SKM-1 treated with dmso at 0.1 percent for 144 hours (cell line): ENCODE data around the gene FAM210B.
"Not testable (repeated sequence)": the region's sequence is repeated elsewhere in the genome, so short reads cannot be mapped to it uniquely, and the experiment has no call there.

ENCODE experiments used
- DNase-seq: peaks from one replicate; lab custom pipeline; 2025; ENCODE audit not compliant: unreplicated experiment; lab: John Stamatoyannopoulos, UW

The FAM210B gene

DNA sequence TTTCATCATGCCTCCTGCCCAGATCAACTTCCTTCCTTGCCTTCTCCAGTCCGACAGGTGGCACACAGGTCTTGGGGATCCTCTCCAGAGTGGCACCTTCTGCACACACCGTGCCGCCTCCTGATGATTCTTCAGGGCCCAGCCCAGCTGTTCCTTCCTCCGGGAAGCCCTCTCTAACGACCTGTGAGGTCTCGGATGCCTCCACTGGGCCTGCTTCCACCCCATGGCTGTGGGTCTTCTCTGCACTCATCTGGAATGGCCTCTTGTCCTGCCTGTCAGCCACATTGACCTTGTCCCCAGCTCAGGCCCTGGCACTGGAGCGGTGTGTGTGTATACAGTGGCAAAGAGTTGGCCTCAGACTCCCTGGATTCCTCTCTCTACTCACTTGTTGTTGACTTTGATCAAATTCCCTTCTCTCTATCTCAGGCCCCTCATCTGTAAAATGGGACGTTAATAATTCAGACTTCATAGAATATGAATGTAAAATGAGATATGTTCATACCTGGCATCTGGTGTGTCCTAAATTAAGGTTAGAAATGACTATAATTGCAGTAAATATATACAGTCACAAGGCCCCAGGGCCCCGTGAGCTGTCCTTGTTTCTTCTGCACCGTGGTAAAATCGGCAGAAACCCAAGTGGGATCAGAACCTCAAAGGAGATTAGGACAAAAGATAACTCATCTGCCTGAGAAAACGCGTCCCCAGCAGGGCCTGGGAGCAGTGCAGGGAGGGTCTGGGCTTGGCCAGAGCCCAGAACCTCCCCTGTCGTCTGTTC is 1.5 kb downstream of the FAM210B start:
- no peak for DNase-seq

DNA sequence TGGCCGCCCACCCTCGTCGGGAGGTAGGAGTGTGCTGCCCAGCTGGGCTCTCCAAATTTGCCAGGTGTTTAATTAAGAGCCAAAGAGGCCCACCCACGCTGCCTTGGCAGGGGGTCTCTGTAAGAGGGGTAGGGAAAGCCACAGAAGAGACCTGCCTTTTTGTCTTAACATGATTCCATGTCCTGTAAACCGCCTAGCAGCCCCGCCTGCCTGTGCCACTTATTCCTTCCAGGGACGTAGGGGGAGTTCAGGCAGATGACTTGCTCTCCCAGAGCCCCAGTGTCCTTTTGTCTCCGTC is 2.1 kb downstream of the FAM210B start:
- DNase-seq: no peak

DNA sequence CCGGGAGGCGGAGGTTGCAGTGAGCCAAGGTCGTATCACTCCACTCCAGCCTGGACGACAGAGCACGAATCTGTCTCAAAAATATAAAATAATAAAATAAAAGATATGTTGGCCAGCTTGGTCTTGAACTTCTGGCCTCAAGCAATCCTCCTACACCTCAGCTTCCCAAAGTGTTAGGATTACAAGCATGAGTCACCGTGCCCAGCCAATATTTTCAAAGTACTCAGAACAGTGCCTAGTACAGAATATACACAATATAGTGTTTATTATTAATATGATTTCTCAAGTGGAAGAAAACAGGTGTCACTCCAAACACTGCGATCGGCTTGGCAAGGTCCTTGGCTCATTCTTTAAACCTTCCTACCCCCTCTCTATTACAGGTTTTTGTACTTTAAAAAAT is 3.1 kb downstream of the FAM210B start:
- no peak for DNase-seq

DNA sequence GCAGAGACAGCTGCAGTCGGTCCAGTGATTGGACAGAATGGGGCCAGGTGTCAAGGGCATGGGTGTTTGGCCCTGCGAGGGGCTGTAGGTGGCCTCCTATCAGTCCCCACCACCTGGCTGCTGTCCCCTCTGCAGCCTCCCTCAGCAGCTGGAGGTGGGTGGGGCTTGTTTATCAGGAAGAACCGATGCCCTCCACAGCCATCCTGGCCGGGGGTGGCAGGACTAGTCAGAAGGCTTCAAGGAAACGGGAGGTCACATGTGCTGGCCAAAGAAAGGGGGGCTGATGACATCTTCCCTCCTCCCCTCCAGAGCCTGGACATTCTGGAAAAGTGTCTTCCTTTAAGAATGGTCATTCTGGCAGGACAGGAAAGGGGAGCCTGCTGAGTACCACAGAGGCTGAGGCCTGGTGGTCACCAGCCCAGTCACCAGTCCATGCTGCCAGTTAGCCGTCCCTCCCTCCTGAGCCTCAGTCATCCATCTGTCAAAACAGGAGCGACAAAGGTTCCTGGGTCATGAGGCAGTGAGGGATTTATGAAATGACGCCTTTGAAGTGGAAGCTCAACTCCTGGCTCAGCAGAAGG is 4.1 kb downstream of the FAM210B start:
- no peak for DNase-seq

DNA sequence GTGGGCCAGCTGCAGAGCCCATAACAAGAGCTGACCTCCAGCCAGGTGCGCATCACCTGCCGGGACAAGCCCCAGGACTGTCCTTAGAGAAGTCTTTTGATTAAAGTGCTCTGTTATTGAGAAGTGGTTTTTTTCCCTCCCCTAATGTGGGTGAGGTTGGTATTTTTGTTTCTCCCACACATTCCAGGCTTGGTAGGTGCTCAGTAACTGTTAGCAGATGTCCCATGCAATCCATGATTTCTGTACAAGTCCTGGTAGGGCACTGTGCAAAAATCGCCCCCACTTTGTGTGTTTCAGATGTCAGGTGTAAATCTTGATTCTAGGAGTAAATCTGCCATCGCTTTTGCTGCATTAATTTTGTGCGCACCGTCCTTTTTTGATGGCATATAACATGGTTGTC is 4.7 kb downstream of the FAM210B start:
- no peak for DNase-seq

DNA sequence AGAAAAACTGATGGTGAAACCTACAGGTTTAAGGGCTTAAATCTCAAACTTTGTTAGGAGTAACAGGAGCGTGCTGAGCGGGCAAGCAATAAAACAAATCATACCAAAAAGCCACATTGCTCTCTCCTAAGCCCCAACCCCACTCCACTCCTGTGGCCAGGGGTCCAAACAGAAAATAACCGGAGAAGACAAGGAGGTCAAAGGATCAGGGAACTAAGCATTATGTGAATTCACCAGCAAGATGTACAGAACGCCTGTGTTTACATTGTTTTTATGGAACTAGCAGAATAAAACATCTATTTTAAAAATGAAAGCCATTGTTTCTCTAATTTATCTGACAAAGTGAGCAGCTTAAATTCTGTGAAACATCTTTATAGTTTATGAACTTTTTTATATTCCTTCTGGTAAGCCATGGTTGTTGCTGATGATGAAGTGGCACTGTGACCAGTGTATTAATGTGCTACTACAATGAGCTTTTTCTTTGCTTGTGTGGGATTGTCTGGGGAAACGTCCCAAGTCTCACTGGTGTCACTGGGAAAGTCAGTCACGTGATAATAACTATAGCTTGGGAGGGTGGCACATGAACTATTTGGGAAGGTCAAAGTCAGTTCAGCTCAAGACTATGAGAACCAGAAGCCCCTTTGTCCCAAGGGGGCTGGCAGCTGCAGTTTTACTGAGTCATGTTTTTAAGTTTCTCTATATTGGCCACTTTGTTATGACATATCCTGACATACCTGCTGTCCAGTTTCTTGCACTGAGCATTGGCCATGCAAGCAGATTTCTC is 9.8 kb downstream of the FAM210B start:
- no peak for DNase-seq

DNA sequence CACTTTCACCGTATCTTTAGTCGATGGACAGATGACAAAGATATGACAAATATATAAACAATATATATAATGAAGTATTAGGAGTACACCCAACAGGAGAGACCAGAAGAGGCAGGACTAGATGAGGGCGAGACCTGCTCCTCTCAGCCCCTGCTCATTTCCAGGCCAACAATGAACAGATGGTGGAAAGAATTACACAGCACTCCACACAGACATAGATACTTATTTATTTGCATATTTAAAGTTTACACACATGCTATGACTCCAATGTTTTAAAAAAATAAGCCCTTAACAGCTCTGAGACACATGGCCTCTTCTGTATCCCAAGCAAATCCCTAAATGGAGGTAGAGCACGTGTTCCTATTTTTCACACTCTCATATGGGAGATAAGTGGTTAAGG is 10.4 kb downstream of the FAM210B start:
- no peak for DNase-seq

DNA sequence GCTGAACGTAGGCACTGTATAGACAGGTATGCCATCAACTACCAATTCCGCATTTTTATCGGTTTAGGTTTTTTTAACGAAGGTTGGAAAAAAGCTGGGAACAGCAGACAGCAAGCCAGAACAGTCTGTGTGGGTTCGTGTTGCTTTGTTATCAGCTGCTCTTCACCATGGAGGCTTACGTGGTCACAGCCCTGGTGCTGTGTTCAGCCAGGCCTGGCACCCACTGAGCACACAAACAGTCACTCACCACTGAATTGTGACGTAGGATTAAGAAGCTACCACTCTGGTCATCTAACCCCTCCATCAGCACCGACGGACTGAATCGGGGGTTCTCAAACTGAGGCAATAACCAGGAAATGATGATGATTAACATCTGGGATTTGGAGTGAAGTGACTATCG is 13.2 kb downstream of the FAM210B start:
- no peak for DNase-seq

DNA sequence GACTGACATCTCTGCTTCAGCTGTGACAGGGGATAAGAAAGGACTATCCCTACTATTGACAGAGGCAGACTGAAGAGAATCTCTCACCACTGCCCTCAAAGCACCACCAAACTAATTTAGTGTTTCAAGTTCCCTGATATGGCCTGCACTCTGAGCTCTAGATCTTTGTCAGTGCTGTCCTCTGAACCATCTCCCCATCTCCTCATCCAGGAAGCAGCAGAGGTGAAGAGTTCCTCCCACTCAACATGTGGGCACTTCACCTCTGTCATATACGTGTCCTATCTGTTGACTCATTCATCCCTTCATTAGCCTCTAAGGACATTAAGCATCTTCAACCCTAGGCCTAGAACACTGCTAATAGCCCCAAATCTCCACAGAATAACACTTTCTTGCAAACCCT is 14.1 kb downstream of the FAM210B start:
- no peak for DNase-seq

DNA sequence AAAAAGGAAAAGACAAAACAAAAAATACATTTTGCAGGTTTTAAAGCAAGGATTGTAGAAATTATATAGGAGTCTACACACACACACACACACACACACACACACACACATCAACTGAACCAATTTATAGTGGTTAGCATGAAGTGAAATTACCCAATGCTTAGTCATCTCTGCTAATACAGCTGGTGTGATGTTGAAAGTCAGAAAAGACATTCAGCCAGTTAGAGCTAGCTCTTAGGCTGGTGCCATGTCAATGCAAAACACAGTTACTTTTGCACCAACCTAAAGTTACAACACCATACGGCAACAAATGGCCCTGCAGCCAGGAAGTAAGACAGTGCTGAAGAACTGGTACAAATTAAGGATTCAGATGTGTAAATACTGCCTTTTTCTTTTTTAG is 15.2 kb downstream of the FAM210B start:
- DNase-seq: peak; percentile 44

DNA sequence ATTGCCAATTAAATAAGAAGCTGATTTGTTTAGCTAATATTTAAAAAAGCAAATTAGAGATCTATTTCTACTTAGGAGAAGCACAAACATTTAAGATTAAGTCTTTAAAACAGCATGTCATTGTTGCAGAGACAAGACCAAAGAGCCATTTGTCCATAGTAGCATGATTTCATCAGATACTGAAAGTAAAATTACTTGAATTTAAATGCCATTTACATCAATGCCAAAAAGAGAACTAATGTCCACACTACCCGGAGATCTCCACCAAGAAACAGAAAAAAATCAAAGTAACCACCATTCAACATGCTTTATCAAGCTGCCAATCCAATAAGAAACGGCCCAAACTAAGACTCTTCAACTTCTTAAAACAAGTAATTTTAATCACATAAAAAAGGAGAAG is 17.6 kb downstream of the FAM210B start:
- DNase-seq: no peak

DNA sequence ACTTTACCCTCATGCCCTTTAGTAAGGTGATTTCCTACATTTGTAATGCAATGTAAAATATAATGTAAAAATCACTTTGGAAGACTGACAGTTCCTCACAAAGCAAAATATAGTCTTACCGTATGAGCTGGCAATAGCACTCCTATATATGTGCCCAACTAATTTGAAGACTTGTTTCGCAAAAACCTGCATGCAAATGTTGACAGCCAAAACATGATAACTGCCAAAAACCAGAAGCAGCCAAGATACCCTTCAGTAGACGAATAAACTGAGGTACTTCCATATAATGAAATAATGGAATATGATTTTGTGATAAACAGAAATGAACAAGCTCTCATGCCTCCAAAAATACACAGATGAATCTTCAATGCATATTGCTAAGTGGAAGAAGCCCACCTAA is 19.6 kb downstream of the FAM210B start:
- DNase-seq: no peak

DNA sequence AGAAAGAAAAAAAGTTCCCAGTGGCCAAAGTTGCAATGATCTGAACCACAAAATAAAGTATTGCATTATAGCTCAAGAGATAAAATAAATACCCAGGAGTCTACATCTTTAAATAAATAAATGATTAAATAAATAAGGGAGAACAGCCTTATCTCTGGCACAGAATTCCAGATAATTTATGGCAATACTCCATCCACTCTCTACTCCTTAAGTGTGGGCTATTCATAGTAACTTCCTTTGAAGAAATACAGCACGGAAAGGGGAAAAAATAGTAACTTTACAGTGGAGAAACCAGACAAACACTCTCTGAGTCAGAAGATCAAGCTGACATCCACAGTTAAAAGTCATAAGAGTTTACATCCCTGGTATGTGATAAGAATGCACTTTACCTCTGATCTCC is 21.6 kb downstream of the FAM210B start:
- DNase-seq: no peak

DNA sequence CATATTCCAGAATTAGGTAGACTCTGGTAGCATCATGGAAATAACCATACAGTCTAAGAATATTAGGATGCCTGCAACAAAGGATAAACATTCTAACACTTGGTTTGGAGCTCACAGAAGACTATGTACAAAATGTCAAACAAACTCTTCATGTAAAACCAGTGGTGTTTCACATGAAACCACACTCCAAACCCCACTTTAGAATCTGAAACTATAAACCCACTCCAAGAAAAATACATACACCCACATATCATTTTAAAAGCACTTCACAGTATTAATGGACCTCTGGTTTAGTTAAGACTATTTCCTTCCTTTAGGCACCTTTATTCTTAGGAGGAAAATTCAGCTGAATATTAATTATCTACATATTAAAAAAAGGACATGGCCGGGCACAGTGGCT is 22.7 kb downstream of the FAM210B start:
- no peak for DNase-seq

DNA sequence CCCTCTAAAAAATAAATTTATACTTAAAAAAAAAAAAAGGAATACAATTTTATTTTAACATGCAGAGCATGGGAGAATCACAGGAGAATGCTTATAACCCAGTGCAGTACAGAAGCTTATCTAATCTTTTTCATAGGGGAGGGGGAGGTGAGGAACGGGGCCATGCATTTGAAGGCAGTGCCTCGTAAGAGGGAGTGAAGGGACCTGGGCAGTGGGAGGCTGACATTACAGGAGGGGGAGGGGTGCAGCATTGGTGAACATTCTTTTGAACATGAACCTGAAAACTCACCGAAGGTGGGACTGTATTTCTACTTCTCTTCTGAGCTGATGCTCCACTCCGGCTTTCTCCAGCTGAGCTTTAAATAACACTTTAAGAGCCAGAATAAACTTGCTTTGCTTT is 23.9 kb downstream of the FAM210B start:
- DNase-seq: no peak

DNA sequence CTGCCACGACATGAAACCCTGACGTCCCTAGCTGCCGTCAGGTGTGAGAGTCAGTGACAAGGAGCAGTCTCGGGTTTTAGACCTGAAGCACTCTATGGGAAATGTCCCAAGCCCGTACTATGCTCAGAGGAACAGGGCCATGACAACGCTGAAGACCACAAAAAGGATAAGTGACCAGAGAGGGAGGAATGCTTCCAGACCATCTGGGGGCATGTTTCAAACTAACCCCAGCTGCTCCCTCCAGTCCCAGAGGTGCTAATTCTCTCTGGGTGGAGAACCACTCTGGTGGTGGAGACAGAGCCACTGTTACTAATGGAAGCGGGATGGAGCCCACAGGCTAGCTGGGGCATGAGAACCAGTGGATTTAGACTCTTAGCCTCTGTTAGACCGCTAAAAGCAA is 24.6 kb downstream of the FAM210B start:
- no peak for DNase-seq

DNA sequence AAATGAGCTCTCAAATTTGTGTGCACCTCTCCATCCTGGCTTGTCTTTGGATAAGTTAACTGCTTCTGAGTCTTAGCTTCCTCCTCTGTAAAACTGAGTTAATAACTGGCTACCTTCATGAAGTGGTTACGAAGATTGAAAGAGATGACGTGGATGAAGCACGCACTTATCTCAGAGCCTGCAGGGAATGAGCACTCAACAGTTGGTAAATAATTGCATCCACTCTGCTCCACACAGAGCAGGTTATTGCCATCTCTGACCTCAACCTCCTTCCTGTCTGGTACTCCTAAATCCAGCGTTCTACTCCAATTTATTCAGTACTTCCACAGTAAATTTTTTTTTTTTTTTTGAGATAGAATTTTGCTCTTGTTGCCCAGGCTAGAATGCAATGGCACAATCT is 26.4 kb downstream of the FAM210B start:
- no peak for DNase-seq

DNA sequence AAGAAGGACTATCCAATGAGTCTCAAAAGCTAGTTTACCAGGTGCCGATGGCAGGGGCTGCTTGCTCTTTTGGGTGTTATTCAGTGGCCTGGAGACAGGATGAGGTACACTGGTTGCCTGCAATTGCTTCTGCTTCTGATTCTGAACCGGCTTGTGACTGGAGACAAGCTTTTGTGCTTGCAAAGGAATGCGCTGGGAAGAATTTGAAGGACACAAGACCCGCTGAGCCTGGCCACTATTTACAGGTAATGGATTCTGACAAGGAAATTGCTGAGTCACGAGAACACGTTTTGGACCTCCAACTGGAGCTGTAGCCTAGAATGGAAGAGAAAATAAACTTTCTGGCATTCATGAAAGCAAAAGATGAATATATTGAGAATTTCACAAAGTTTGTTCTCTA is 27.4 kb downstream of the FAM210B start:
- no peak for DNase-seq

DNA sequence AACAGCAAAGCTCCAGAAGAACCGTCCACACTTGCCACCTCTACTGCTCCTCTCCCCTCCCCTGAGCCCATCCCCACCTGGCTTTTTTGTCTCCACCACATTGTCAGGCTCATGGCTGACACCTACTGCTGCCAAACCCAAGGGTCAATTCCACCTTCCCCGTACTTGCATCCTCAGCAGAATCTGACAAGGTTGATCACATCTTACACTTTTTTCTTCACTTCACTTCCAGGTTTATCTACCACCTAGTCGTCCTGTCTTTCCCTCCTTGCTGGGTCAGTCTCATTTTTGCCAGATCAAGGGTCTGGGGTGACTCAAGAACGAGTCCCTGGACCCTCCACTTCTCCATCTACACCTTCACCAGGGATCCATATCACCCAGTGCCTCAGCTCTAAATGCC is 30.1 kb downstream of the FAM210B start:
- DNase-seq: no peak

DNA sequence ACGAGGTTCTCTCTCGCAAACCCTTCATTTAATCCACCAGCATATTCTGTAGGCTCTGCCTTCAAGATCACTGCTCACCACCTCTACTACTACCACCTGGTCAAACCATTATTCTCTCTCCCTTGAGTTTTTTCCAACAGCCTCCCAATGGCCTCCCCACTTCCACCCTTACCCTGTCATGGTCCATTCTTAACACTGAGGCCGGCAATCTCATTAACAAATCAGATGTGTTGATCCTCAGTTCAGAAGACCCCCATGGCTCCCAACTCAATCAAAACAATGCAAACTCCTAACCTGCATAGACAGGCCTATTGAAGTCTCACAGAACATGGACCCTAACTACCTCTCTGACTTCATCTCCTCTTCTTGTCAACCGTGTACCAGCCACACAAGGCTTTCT is 31.0 kb downstream of the FAM210B start:
- DNase-seq: no peak

DNA sequence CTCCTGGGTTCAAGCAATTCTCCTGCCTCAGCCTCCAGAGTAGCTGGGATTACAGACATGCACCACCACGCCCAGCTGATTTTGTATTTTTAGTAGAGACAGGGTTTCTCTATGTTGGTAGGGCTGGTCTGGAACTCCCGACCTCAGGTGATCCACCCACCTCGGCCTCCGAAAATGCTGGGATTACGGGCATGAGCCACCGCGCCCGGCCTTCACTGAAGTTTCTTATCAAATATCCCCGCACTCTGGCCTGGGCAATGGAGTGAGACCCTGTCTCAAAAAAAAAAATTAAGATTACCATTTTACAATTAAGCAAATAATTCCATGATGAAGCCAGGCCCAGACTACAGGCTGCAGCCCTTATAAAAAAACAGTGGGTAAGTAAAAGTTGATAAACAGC is 31.6 kb downstream of the FAM210B start:
- not testable (repeated sequence) for DNase-seq

DNA sequence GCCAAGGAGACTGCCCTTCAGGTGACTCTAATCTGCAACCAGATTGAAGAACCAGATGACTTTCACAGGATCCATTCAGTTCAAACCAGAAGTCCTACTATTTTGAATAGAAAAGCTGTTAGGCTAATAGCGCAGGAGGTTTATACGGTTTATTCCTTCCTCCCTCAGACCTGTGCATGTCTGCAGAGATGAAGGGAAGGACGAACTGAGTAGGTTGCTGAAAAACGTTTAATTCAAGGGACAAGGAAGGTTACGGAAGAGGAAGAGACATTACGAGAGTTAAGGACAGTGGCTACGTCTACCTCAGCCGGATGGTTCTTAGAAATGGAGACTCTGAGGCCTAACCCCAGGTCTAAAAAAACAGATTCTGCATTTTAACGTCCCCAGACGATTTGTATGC is 32.3 kb downstream of the FAM210B start:
- DNase-seq: no peak
